ENCODE measurements around the gene ERI3. TPM values are rescaled to one million over a fixed set of nuclear protein-coding genes. Genes with fewer than 3 reads are reported as not detected.

Gene ERI3
- total and polyA plus RNA-seq, 2 donors (not counting 3 experiments of a cell fraction or from before 2014, with no cell fraction given) = 45.3 to 94.0 TPM

DNA sequence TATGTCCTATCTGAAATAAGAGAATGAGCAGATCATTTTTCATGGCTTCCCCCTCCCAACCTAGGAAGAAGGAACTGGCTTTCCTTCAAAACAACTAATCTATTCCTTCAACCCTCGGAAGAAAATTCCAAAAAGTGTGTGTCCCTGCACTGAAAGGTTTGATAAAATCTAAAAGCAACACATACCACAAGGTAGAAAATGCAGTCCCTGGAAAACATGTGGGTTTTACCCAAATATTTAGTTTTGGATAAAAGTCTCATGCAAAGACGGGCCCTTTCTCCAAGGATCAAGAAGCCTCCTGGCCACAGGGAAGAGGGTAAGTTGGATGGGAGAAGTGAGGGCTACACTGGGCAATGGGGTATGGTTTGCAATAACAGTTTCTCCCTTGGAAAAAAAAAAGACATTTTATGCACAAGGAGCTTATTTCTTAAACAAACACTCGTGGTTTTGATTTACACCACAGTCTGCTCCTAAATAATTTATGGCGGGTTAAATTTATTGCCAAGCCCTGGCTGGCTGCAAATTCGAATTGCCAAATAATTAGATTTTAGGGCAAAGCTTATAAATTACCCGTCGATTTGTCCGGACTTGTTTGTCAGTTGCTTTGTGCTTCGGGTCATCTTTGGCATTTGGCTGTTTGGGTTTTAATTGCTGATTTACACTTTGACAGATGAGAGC lies 28.9 kb downstream of the ERI3 start:
- no TSS peak for BruUV-seq (replicated peaks)
- DNase-seq (ENCODE audit: low read depth, low spot score) (no peak), FAIRE-seq (no peak)
- Histone ChIP-seq H3K79me2 (ENCODE audit: control insufficient read depth, insufficient read depth, low read length) (no peaks in the 10 kb centered on the region), H3K27me3 (ENCODE audit: control insufficient read depth in 2 of 2, insufficient read depth in 2 of 2, low read length in 2 of 2) (no peaks in the 10 kb centered on the region), H3K4me1 (ENCODE audit: control insufficient read depth, extremely low read depth, insufficient read depth, low read length) (peaks cover 7% of the 10 kb centered on the region), H3K27ac (ENCODE audit: insufficient read depth, low read depth, low read length) (no peak overlapping the region), H3K9me1 (replicated peaks; ENCODE audit: control insufficient read depth, extremely low read depth, insufficient read depth, low read length) (no peaks in the 10 kb centered on the region), H4K20me1 (replicated peaks; ENCODE audit: control insufficient read depth, extremely low read depth, insufficient read depth, low read length) (no peaks in the 10 kb centered on the region), H3K4me2 (ENCODE audit: insufficient read depth, low read length) (no peak overlapping the region), H3K36me3 (ENCODE audit: control insufficient read depth in 2 of 2, extremely low read depth in 1 of 2, insufficient read depth in 2 of 2, low read length in 2 of 2) (no peaks in the 10 kb centered on the region), H3K4me3 (replicated peaks in 1 of 3; ENCODE audit: insufficient read depth in 1 of 3, low read depth in 1 of 3, low read length in 3 of 3) (no peak overlapping the region), H2AFZ (ENCODE audit: low read depth, low read length) (no peak overlapping the region), H3K9me3 (replicated peaks; ENCODE audit: control insufficient read depth, insufficient read depth, low read length) (no peaks in the 10 kb centered on the region), H3K9ac (replicated peaks; ENCODE audit: extremely low read depth, insufficient read depth, low read length) (no peak overlapping the region)
- CTCF ChIA-PET = interaction anchor here (1.0 to 1.4 kb wide), 3 partner anchors 52 to 327 kb away, joined by 3 read pairs; no protein-coding TSS in a partner anchor
- dilution Hi-C loops (cut with MboI; ENCODE audit: extremely low pct_ligation_motif_present, low sequenced_read_pairs) (no loop called here), intact Hi-C loops (cut with micrococcal nuclease) (no loop called here)
- POLR2A ChIA-PET = no interaction called here
- TF ChIP-seq, protein P1, sequence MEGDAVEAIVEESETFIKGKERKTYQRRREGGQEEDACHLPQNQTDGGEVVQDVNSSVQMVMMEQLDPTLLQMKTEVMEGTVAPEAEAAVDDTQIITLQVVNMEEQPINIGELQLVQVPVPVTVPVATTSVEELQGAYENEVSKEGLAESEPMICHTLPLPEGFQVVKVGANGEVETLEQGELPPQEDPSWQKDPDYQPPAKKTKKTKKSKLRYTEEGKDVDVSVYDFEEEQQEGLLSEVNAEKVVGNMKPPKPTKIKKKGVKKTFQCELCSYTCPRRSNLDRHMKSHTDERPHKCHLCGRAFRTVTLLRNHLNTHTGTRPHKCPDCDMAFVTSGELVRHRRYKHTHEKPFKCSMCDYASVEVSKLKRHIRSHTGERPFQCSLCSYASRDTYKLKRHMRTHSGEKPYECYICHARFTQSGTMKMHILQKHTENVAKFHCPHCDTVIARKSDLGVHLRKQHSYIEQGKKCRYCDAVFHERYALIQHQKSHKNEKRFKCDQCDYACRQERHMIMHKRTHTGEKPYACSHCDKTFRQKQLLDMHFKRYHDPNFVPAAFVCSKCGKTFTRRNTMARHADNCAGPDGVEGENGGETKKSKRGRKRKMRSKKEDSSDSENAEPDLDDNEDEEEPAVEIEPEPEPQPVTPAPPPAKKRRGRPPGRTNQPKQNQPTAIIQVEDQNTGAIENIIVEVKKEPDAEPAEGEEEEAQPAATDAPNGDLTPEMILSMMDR (IDR thresholded peaks at IDR 0.05; ENCODE audit: extremely low read depth in 1 of 2, insufficient read depth in 1 of 2, low read depth in 1 of 2, low read length in 2 of 2) = no peak
- TF ChIP-seq GATA2 (IDR thresholded peaks at IDR 0.05; ENCODE audit: insufficient read depth, insufficient read length, low read depth, low read length) (no peak), EZH2 (IDR thresholded peaks at IDR 0.05; ENCODE audit: borderline replicate concordance, low read depth, low read length, severe bottlenecking) (no peak), MYC (IDR thresholded peaks at IDR 0.05; ENCODE audit: low read depth, low read length) (no peak), POLR2AphosphoS5 (IDR thresholded peaks at IDR 0.05; ENCODE audit: insufficient read depth, low read depth, low read length) (no peak), POLR2A (IDR thresholded peaks at IDR 0.05; ENCODE audit: low read depth, low read length) (no peak), JUN (IDR thresholded peaks at IDR 0.05; ENCODE audit: borderline replicate concordance, insufficient read depth, insufficient read length, low read depth) (no peak), FOS (IDR thresholded peaks at IDR 0.05; ENCODE audit: borderline replicate concordance, insufficient read depth, low read length) (no peak)
- TF ChIP-seq, protein P2, sequence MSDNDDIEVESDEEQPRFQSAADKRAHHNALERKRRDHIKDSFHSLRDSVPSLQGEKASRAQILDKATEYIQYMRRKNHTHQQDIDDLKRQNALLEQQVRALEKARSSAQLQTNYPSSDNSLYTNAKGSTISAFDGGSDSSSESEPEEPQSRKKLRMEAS (IDR thresholded peaks at IDR 0.05; ENCODE audit: insufficient read depth, insufficient read length) = no peak

Data from endothelial cell of umbilical vein (primary cell).